ENCODE measurements around the gene SRGAP3.

DNA sequence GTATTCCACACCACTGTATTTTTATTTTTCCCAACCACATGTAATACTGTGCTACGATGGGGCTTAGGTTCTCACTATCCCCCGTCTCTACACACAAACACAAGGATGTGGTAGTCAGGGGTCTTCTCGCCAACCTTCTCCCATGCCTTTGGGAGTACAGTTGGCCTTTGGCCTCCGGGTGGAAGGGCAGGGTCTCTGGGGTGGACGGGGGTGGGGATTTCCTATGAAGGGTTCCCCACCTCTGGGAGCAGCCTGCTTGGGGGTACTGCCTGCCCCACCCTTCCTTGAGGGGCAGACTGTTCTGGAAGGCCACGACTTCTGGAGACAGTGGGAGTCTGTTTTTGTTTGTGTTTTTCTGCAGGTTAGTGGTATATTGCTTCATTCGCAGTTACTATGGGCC is 264.9 kb downstream of the SRGAP3 start:
- TF ChIP-seq, protein P1, sequence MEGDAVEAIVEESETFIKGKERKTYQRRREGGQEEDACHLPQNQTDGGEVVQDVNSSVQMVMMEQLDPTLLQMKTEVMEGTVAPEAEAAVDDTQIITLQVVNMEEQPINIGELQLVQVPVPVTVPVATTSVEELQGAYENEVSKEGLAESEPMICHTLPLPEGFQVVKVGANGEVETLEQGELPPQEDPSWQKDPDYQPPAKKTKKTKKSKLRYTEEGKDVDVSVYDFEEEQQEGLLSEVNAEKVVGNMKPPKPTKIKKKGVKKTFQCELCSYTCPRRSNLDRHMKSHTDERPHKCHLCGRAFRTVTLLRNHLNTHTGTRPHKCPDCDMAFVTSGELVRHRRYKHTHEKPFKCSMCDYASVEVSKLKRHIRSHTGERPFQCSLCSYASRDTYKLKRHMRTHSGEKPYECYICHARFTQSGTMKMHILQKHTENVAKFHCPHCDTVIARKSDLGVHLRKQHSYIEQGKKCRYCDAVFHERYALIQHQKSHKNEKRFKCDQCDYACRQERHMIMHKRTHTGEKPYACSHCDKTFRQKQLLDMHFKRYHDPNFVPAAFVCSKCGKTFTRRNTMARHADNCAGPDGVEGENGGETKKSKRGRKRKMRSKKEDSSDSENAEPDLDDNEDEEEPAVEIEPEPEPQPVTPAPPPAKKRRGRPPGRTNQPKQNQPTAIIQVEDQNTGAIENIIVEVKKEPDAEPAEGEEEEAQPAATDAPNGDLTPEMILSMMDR (tag by site-specific recombination; IDR thresholded peaks at IDR 0.05) = no peak
- no peak for TF ChIP-seq ZNF184 (tag by site-specific recombination; IDR thresholded peaks at IDR 0.05)
- TF ChIP-seq, protein P2, sequence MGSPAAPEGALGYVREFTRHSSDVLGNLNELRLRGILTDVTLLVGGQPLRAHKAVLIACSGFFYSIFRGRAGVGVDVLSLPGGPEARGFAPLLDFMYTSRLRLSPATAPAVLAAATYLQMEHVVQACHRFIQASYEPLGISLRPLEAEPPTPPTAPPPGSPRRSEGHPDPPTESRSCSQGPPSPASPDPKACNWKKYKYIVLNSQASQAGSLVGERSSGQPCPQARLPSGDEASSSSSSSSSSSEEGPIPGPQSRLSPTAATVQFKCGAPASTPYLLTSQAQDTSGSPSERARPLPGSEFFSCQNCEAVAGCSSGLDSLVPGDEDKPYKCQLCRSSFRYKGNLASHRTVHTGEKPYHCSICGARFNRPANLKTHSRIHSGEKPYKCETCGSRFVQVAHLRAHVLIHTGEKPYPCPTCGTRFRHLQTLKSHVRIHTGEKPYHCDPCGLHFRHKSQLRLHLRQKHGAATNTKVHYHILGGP (tag by site-specific recombination; IDR thresholded peaks at IDR 0.05) = no peak
- TF ChIP-seq ZNF23 (tag by site-specific recombination; IDR thresholded peaks at IDR 0.05; ENCODE audit: borderline replicate concordance) = no peak
- TF ChIP-seq, protein P3, sequence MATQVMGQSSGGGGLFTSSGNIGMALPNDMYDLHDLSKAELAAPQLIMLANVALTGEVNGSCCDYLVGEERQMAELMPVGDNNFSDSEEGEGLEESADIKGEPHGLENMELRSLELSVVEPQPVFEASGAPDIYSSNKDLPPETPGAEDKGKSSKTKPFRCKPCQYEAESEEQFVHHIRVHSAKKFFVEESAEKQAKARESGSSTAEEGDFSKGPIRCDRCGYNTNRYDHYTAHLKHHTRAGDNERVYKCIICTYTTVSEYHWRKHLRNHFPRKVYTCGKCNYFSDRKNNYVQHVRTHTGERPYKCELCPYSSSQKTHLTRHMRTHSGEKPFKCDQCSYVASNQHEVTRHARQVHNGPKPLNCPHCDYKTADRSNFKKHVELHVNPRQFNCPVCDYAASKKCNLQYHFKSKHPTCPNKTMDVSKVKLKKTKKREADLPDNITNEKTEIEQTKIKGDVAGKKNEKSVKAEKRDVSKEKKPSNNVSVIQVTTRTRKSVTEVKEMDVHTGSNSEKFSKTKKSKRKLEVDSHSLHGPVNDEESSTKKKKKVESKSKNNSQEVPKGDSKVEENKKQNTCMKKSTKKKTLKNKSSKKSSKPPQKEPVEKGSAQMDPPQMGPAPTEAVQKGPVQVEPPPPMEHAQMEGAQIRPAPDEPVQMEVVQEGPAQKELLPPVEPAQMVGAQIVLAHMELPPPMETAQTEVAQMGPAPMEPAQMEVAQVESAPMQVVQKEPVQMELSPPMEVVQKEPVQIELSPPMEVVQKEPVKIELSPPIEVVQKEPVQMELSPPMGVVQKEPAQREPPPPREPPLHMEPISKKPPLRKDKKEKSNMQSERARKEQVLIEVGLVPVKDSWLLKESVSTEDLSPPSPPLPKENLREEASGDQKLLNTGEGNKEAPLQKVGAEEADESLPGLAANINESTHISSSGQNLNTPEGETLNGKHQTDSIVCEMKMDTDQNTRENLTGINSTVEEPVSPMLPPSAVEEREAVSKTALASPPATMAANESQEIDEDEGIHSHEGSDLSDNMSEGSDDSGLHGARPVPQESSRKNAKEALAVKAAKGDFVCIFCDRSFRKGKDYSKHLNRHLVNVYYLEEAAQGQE (tag by site-specific recombination; IDR thresholded peaks at IDR 0.05) = no peak
- no peak for TF ChIP-seq IKZF3 (tag by site-specific recombination; IDR thresholded peaks at IDR 0.05)
- TF ChIP-seq ZEB2 (tag by site-specific recombination; IDR thresholded peaks at IDR 0.05) = no peak
